Measurements from ENCODE around the gene NPAS3.
A peak's percentile ranks its signal among the peaks of the same experiment; 100 is the strongest.

NPAS3 gene

GRCh38 chr14:32938719-32939253 is at the start of gene NPAS3:
Gene NPAS3, plus strand, starts transcription at chr14:32938879.
- no peak for ATAC-seq

- ATAC-seq = no peak
Measured at GRCh38 chr14:32896979-32897697, 41.5 kb upstream of the NPAS3 start.

GRCh38 chr14:32897698-32898064 is 41.0 kb upstream of the NPAS3 start:
- ATAC-seq = no peak

GRCh38 chr14:32898876-32899275 is 39.8 kb upstream of the NPAS3 start:
- no peak for ATAC-seq

GRCh38 chr14:32900547-32900946 is 38.1 kb upstream of the NPAS3 start:
- ATAC-seq = no peak

- ATAC-seq = no peak
Measured at GRCh38 chr14:32905013-32905412, 33.7 kb upstream of the NPAS3 start.

- no peak for ATAC-seq
Measured at GRCh38 chr14:32906672-32907071, 32.0 kb upstream of the NPAS3 start.

GRCh38 chr14:32908196-32909084 is 30.2 kb upstream of the NPAS3 start:
- ATAC-seq = no peak

GRCh38 chr14:32913725-32914124 is 25.0 kb upstream of the NPAS3 start:
- ATAC-seq = no peak

GRCh38 chr14:32914391-32914790 is 24.3 kb upstream of the NPAS3 start:
- ATAC-seq = no peak

- ATAC-seq = no peak
Measured at GRCh38 chr14:32920696-32921276, 17.9 kb upstream of the NPAS3 start.

GRCh38 chr14:32925439-32925838 is 13.2 kb upstream of the NPAS3 start:
- no peak for ATAC-seq

GRCh38 chr14:32932302-32932913 is 6.3 kb upstream of the NPAS3 start:
- ATAC-seq = no peak

- ATAC-seq = no peak
Measured at GRCh38 chr14:32932914-32933628, 5.6 kb upstream of the NPAS3 start.

GRCh38 chr14:32933629-32934072 is 5.0 kb upstream of the NPAS3 start:
- no peak for ATAC-seq

- no peak for ATAC-seq
Measured at GRCh38 chr14:32934073-32934880, 4.4 kb upstream of the NPAS3 start.

GRCh38 chr14:32934881-32935633 is 3.6 kb upstream of the NPAS3 start:
- ATAC-seq = no peak

GRCh38 chr14:32939254-32940065 is 781 bp downstream of the NPAS3 start:
- ATAC-seq = peak; percentile 66 to 71

- ATAC-seq = no peak
Measured at GRCh38 chr14:32940066-32940651, 1.5 kb downstream of the NPAS3 start.
